ENCODE data around the gene SEPTIN2. TPM values are rescaled to one million over a fixed set of nuclear protein-coding genes. Genes with fewer than 3 reads are reported as not detected.
"Not testable (repeated sequence)": the region's sequence is repeated elsewhere in the genome, so short reads cannot be mapped to it uniquely, and the experiment has no call there.

SEPTIN2 gene
- total RNA-seq, 1 donor from 2014 or later: 411 TPM

GRCh38 chr2:241313543-241314095 lies 2.1 kb upstream of the SEPTIN2 start:
- no peak for DNase-seq (ENCODE audit: low read depth in 2 of 2)

GRCh38 chr2:241314226-241315092 lies 1.3 kb upstream of the SEPTIN2 start:
- DNase-seq (ENCODE audit: low read depth in 2 of 2): peak in 1 of 2 donors; percentile 62

GRCh38 chr2:241315093-241315878 lies 439 bp upstream of the SEPTIN2 start, which contains the start of gene HDLBP:
HDLBP (minus strand) TSS chr2:241315672; CDS start chr2:241266869, 48,803 bp downstream.
- DNase-seq (ENCODE audit: low read depth in 2 of 2): peak; percentile 100

GRCh38 chr2:241316825-241317224 lies 1.1 kb downstream of the SEPTIN2 start:
- no peak for DNase-seq (ENCODE audit: low read depth in 2 of 2)

GRCh38 chr2:241317391-241317790 lies 1.7 kb downstream of the SEPTIN2 start:
- no peak for DNase-seq (ENCODE audit: low read depth in 2 of 2)

- not testable (repeated sequence) for DNase-seq (ENCODE audit: low read depth in 2 of 2)
These were observed 3.1 kb downstream of the SEPTIN2 start for GRCh38 chr2:241318830-241319229.

GRCh38 chr2:241320394-241320793 lies 4.7 kb downstream of the SEPTIN2 start:
- DNase-seq (ENCODE audit: low read depth in 2 of 2): no peak

GRCh38 chr2:241321033-241321432 lies 5.3 kb downstream of the SEPTIN2 start:
- no peak for DNase-seq (ENCODE audit: low read depth in 2 of 2)

- DNase-seq (ENCODE audit: low read depth in 2 of 2): peak in 1 of 2 donors; percentile 13
These were observed 6.2 kb downstream of the SEPTIN2 start for GRCh38 chr2:241321886-241322285.

- DNase-seq (ENCODE audit: low read depth in 2 of 2): no peak
These were observed 8.1 kb downstream of the SEPTIN2 start for GRCh38 chr2:241323778-241324177.

GRCh38 chr2:241324775-241325174 lies 9.1 kb downstream of the SEPTIN2 start:
- DNase-seq (ENCODE audit: low read depth in 2 of 2): no peak

GRCh38 chr2:241325257-241325656 lies 9.5 kb downstream of the SEPTIN2 start:
- DNase-seq (ENCODE audit: low read depth in 2 of 2): no peak

GRCh38 chr2:241329669-241330615 lies 14.2 kb downstream of the SEPTIN2 start:
- no peak for DNase-seq (ENCODE audit: low read depth in 2 of 2)

- DNase-seq (ENCODE audit: low read depth in 2 of 2): no peak
These were observed 14.9 kb downstream of the SEPTIN2 start for GRCh38 chr2:241330616-241330981.

- no peak for DNase-seq (ENCODE audit: low read depth in 2 of 2)
These were observed 19.1 kb downstream of the SEPTIN2 start for GRCh38 chr2:241334813-241335212.

GRCh38 chr2:241339839-241340630 lies 24.3 kb downstream of the SEPTIN2 start:
- peak in 1 of 2 donors; percentile 14 for DNase-seq (ENCODE audit: low read depth in 2 of 2)

- no peak for DNase-seq (ENCODE audit: low read depth in 2 of 2)
These were observed 25.0 kb downstream of the SEPTIN2 start for GRCh38 chr2:241340631-241341163.

- DNase-seq (ENCODE audit: low read depth in 2 of 2): no peak
These were observed 29.4 kb downstream of the SEPTIN2 start for GRCh38 chr2:241344925-241345651.

GRCh38 chr2:241349941-241350340 lies 34.2 kb downstream of the SEPTIN2 start:
- DNase-seq (ENCODE audit: low read depth in 2 of 2): no peak
